HepG2 (cell line): Measurements from ENCODE around the gene TMEM223. TPM values are rescaled to one million over a fixed set of nuclear protein-coding genes. Genes with fewer than 3 reads are reported as not detected.
A peak's percentile ranks its signal among the peaks of the same experiment; 100 is the strongest.

Experiments used
- ASH2L ChIP-seq: fragments of 300-600, 200-600 bp; sonication (generic); IDR thresholded peaks from 2 replicates; pipeline ENCODE4 v1.7.0; 2017; ENCODE audit warnings: low read depth, mild to moderate bottlenecking, moderate library complexity, mixed read lengths, low read length; ENCODE audit not compliant: insufficient read length
- CHD2 ChIP-seq: IDR thresholded peaks from 2 replicates; pipeline ENCODE4 v1.6.1; 2011; ENCODE audit warnings: low read depth, low read length, improper control_type of control experiment
- GATA4 ChIP-seq: sonication (generic); IDR thresholded peaks from 2 replicates; pipeline ENCODE4 v1.6.1; 2016; ENCODE audit warnings: antibody characterized with exemption, low read depth, borderline replicate concordance
- JUN ChIP-seq: sonication (generic); formaldehyde crosslinking; IDR thresholded peaks from 2 replicates; pipeline ENCODE4 v1.4.0; 2020; ENCODE audit warnings: mild to moderate bottlenecking, missing genetic modification reagents
- POGK ChIP-seq: sonication (generic); formaldehyde crosslinking; conservative IDR thresholded peaks from 2 replicates; pipeline ENCODE4 v1.8.0; 2022; ENCODE audit warnings: mild to moderate bottlenecking, moderate library complexity, missing genetic modification reagents
- PRDM4 ChIP-seq: sonication (generic); formaldehyde crosslinking; IDR thresholded peaks from 2 replicates; pipeline ENCODE4 v1.9.0; 2021; ENCODE audit warnings: missing genetic modification reagents, borderline replicate concordance
- SSRP1 ChIP-seq: IDR thresholded peaks from 2 replicates; pipeline ENCODE4 v1.6.1; 2016; ENCODE audit warnings: control low read depth
- TCF7L2 ChIP-seq: IDR thresholded peaks from 2 replicates; pipeline ENCODE4 v1.6.1; 2011; ENCODE audit warnings: mild to moderate bottlenecking, low read depth, low read length, moderate library complexity
- ZNF142 ChIP-seq: sonication (generic); formaldehyde crosslinking; IDR thresholded peaks from 2 replicates; pipeline ENCODE4 v1.4.0; 2020; ENCODE audit warnings: missing genetic modification reagents
- ZNF33B ChIP-seq: sonication (generic); formaldehyde crosslinking; IDR thresholded peaks from 2 replicates; pipeline ENCODE4 v1.5.1; 2020; ENCODE audit warnings: mild to moderate bottlenecking, missing genetic modification reagents
- ZNF530 ChIP-seq: sonication (generic); formaldehyde crosslinking; IDR thresholded peaks from 2 replicates; pipeline ENCODE4 v1.5.0; 2020; ENCODE audit warnings: low read depth, mild to moderate bottlenecking, missing genetic modification reagents
- ZNF580 ChIP-seq: IDR thresholded peaks from 2 replicates; pipeline ENCODE4 v1.6.1; 2016; ENCODE audit warnings: low read depth, borderline replicate concordance
- ZNF75D ChIP-seq: sonication (generic); formaldehyde crosslinking; IDR thresholded peaks from 2 replicates; pipeline ENCODE4 v1.8.1; 2023; ENCODE audit warnings: missing genetic modification reagents, mild to moderate bottlenecking, borderline replicate concordance
- ZUFSP ChIP-seq: sonication (generic); formaldehyde crosslinking; IDR thresholded peaks from 2 replicates; pipeline ENCODE4 v1.9.0; 2021; ENCODE audit warnings: missing genetic modification reagents, mild to moderate bottlenecking, borderline replicate concordance
- polyA plus RNA-seq, 8 experiments: library from polyadenylated mRNA; depleted of rRNA in 3 of 8; stranded (reverse) in 7 of 8; unstranded in 1 of 8; fragments of >200 nt; fragmentation: Illumina TruSeq in 4 of 8; extraction: Trizol in 4 of 8; gene quantifications; 2 replicates each; pipeline versions ENCODE4 v1.2.1 to v1.2.3, GENCODE V29; 2011 to 2016; ENCODE audit warnings: low read depth in 4 of 8, missing spikeins in 1 of 8, mixed read lengths in 1 of 8; ENCODE audit not compliant: insufficient read depth in 1 of 8
- total RNA-seq, 5 experiments: library from RNA; depleted of rRNA; stranded (reverse); fragments of >200 nt; fragmentation: Illumina TruSeq; extraction: Trizol; gene quantifications; 2 replicates each; pipeline ENCODE4 v1.2.3, GENCODE V29; 2016; ENCODE audit warnings: low read depth in 1 of 5

TMEM223 gene
- total and polyA plus RNA-seq, 2 of the 13 experiments (the other 11 are each of a cell fraction or from before 2014, with no cell fraction given) = 19.5 to 24.9 TPM

- TF ChIP-seq ZNF142 (0 out of 2 replicates have a peak, but pooled peaks have one; percentile 49), ZNF530 (CRISPR knock-in tag) (no peak), PRDM4 (CRISPR knock-in tag) (no peak), TCF7L2 (no peak), ASH2L (peak; percentile 89), ZUFSP (CRISPR knock-in tag) (no peak), GATA4 (peak; percentile 65; the same call in 1 of the 2 replicates), ZNF75D (CRISPR knock-in tag) (no peak), ZNF580 (CRISPR knock-in tag) (peak; percentile 97), ZNF33B (CRISPR knock-in tag) (no peak), CHD2 (no peak), JUN (CRISPR knock-in tag) (no peak), SSRP1 (CRISPR knock-in tag) (no peak), POGK (CRISPR knock-in tag) (peak; percentile 91)
These were observed 47.5 kb upstream of the TMEM223 start, which contains the start of gene WDR74 (continued) for GRCh38 chr11:62839050-62839945.
